GM18526 (cell line): ENCODE data around the gene SYTL2.

Experiments used
- POLR2A ChIP-seq: IDR thresholded peaks from 3 replicates; pipeline ENCODE4 v1.6.1; 2011; ENCODE audit not compliant: insufficient read length; ENCODE audit errors: extremely low read depth

SYTL2 gene

GRCh38 chr11:85699957-85700741, 110.8 kb downstream of the SYTL2 start:
- no peak for TF ChIP-seq POLR2A

DNA sequence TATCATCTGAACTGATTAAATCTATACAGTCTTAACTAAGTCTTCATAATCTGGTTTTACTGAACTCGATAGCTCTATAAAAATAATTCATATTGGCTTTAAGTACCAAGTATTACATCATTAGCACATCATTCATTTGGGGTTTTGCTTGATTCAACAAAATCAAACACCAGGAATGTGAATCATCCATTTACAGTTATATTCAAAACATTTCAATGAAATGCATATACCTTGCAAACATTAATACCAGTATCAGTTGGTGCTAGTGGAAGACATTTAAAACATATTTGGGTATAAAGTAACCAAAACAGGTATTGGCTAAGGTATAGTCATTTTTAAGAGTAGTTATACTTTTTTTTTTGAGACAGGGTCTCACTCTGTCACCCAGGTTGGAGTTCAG, 112.7 kb downstream of the SYTL2 start:
- no peak for TF ChIP-seq POLR2A

GRCh38 chr11:85697747-85698146, 113.2 kb downstream of the SYTL2 start:
- TF ChIP-seq POLR2A, result no peak

DNA sequence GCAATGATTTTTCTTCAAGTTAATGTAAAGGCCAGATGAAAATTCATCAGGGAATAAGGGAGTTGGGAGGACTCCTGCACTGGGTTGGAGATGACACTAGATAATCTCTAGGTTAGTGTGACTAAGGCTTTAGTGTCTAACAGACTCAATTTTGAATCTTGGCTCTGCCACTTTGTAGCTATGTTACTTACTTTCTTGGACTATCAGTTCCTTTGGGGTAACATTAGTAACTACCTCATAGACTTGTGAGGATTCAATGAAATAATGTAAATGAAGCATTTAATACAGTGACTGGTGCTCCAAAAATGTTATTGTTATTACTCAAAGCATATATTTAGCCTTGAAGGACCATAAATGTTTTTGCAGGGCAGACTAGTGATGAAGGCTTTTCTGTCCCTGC, 115.4 kb downstream of the SYTL2 start:
- TF ChIP-seq POLR2A, result no peak

- no peak for TF ChIP-seq POLR2A
Measured at GRCh38 chr11:85694385-85694980, 116.5 kb downstream of the SYTL2 start.

DNA sequence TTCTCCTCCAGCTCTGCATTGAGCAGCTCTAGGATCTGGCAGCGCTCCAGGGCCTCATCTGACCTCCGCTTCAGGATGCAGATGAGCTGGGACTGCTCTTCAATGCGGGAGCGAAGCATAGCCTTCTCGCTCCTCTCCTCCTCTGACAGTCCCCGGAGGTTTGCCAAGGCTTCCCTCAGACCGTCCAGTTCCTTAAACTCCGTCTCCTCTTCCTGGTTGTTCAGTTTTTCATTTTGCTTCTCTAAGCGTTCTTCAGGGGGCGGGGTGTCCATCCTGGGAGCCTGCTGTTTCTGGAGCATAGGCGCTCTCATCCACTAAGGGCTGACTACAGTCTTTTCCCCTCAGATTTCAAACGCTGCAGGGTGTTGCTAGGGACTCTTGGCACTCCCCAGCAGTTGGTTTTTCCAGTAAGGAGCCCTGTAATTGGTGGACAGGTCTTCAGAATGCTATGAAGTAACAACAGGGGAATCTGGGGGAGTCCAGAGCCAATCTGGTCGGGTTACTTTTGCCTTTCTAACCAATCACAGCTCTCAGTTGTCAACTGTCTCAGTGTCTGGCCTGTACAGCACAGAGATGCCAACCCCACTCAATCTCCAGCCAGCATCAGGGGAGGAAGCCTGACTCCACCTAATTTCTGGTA, 125.0 kb downstream of the SYTL2 start, which contains the start of gene CCDC89:
TSS of gene CCDC89 (minus strand) at position 376 of the 640 bp plus-strand sequence. CDS start at position 311, 65 bp downstream.
- TF ChIP-seq POLR2A, result no peak

- TF ChIP-seq POLR2A, result no peak
Measured at GRCh38 chr11:85685125-85685819, 125.7 kb downstream of the SYTL2 start.

GRCh38 chr11:85682330-85683305, 128.3 kb downstream of the SYTL2 start:
- TF ChIP-seq POLR2A, result peak; percentile 43

- TF ChIP-seq POLR2A, result no peak
Measured at GRCh38 chr11:85680897-85681296, 130.0 kb downstream of the SYTL2 start.

DNA sequence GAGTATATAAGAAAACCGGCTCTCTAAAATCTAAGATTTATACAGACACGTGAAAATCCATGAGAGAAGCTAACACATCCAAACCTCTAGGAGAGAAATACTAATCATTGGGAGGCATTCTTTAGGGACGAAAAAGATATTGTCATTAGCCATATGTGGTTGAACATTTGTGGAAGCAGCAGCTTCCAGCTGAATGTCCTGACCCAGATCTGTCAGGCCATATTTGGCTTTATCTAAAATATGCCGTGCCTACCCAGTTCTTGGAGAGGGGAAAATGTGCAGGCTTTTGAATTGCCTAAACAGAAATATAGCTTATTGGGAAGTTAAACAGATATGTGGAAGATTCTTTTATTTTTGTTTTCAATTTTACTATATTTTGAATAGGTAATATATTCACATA, 131.4 kb downstream of the SYTL2 start:
- TF ChIP-seq POLR2A, result no peak

DNA sequence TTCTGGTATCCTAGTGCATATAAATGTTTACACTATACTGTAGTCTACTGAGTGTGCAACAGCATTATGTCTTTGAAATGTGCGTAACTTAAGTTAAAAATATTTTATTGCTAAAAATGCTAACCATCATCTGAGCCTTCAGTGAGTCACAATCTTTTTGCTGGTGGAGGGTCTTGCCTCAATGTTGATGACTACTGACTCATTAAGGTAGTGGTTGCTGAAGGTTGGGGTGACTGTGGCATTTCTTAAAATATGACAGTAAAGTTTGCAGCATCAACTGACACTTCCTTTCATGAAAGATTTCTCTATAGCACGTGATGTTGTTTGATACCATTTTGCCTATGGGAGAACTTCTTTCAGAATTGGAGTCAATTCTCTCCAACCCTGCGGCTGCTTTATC, 137.5 kb downstream of the SYTL2 start:
- no peak for TF ChIP-seq POLR2A

- TF ChIP-seq POLR2A, result no peak
Measured at GRCh38 chr11:85672105-85672902, 138.6 kb downstream of the SYTL2 start.

DNA sequence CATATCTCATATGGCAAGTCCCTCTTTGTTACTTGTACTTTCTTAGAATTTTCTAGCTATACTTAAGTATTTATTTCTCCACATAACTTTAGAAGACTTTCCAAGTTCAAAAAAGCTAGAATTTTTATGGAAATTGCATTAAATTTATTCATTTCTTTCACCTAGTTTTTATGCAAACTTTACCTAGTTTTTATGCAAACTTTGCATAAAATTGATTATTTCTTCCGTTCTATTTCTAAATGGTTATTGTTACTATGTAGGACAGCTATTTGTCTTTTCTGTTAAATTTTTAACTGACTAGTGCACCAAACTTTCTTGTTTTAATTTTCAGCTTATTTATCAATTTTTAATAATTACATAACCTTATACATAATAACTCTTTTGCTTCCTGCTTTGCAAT, 142.8 kb downstream of the SYTL2 start:
- no peak for TF ChIP-seq POLR2A

DNA sequence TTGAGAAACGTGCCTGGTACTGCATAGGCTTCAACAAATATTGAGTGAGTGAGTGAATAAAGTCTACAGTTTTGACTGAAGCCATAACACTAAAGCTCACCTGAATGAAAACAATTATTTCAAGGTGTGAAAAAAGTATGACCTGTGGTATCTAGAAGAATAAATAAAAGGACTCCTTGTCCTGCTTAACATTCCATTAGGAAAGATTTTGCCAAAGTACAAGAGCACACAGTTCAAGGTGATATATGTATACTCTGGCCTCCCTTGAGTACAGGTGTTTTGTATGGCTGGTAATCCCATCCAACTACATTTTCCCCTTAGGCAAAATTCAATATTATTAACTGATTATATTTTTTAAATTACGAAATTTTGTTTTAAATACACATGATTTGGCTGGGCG, 144.3 kb downstream of the SYTL2 start:
- TF ChIP-seq POLR2A, result no peak

DNA sequence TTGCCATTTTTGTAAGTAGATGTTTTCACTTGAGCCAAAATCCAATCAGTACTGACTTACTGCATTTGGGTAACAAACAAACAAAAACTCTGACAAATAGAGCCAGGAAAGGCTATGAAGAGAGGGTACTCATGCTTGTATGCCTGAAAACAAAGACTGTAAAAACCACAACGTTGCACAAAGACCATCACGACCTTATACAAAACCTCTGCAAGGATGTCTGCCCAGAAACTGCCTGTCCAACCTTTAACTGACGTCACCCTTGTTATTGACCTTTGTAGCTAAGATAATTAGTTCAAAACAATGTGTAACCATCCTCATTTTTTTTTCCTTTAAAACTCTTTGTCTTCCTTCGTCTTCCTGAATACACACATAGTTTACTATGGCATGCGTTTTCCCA, 145.2 kb downstream of the SYTL2 start:
- no peak for TF ChIP-seq POLR2A
